GM12873 (cell line): ENCODE data around the gene TREM1.
A peak's percentile ranks its signal among the peaks of the same experiment; 100 is the strongest.

ENCODE experiments used
- CTCF ChIP-seq: IDR thresholded peaks from 2 replicates; pipeline ENCODE4 v1.5.1; 2012; ENCODE audit warnings: low read depth, mild to moderate bottlenecking, moderate library complexity, low read length, control low read depth; ENCODE audit not compliant: insufficient read depth; ENCODE audit errors: missing control alignments

TREM1 gene

GRCh38 chr6:41286544-41287346 is at the start of gene TREM1:
Gene TREM1, minus strand, starts transcription at chr6:41286682. Its CDS starts 27 bp downstream, at chr6:41286655.
- no peak for TF ChIP-seq CTCF

- TF ChIP-seq CTCF = no peak
Observed at GRCh38 chr6:41335943-41336342, 49.5 kb upstream of the TREM1 start.

GRCh38 chr6:41335296-41335695 is 48.8 kb upstream of the TREM1 start, which contains the start of gene NCR2:
Gene NCR2, plus strand, starts transcription at chr6:41335608. Its CDS starts 269 bp downstream, at chr6:41335877.
- TF ChIP-seq CTCF = no peak

GRCh38 chr6:41334482-41335040 is 48.1 kb upstream of the TREM1 start:
- peak; percentile 35 for TF ChIP-seq CTCF

- TF ChIP-seq CTCF = no peak
Observed at GRCh38 chr6:41332842-41333736, 46.6 kb upstream of the TREM1 start.

- TF ChIP-seq CTCF = no peak
Observed at GRCh38 chr6:41332241-41332640, 45.8 kb upstream of the TREM1 start.

GRCh38 chr6:41331401-41332150 is 45.1 kb upstream of the TREM1 start:
- TF ChIP-seq CTCF = no peak
